SK-N-SH (cell line): ENCODE data around the gene CD3G.

ENCODE experiments used
- GABPA ChIP-seq: IDR thresholded peaks from 2 replicates; pipeline ENCODE4 v1.4.0; 2012; ENCODE audit warnings: low read depth, mild to moderate bottlenecking
- MXI1 ChIP-seq: IDR thresholded peaks from 2 replicates; pipeline ENCODE4 v1.6.1; 2012; ENCODE audit warnings: mild to moderate bottlenecking, low read depth, low read length, improper control_type of control experiment
- POLR2AphosphoS5 ChIP-seq: IDR thresholded peaks from 2 replicates; pipeline ENCODE4 v1.6.1; 2012; ENCODE audit warnings: low read depth, low read length
- RAD21 ChIP-seq: IDR thresholded peaks from 2 replicates; pipeline ENCODE4 v1.6.1; 2012; ENCODE audit warnings: mild to moderate bottlenecking, low read length
- RCOR1 ChIP-seq: fragments of 150-350 bp; IDR thresholded peaks from 2 replicates; pipeline ENCODE4 v1.6.1; 2017; ENCODE audit warnings: antibody characterized with exemption, low read length
- RFX5 ChIP-seq: IDR thresholded peaks from 2 replicates; pipeline ENCODE4 v1.6.1; 2012; ENCODE audit warnings: mild to moderate bottlenecking, improper control_type of control experiment, low read length
- RXRA ChIP-seq: IDR thresholded peaks from 2 replicates; pipeline ENCODE4 v1.4.0; 2012; ENCODE audit warnings: low read depth, mild to moderate bottlenecking, borderline replicate concordance
- TAF1 ChIP-seq: IDR thresholded peaks from 2 replicates; pipeline ENCODE4 v1.6.1; 2012; ENCODE audit warnings: low read depth, mild to moderate bottlenecking, low read length, moderate library complexity, borderline replicate concordance
- YY1 ChIP-seq: IDR thresholded peaks from 2 replicates; pipeline ENCODE4 v1.4.0; 2012; ENCODE audit warnings: low read depth, mild to moderate bottlenecking
- TF ChIP-seq, protein P1 (sequence below): fragments of 200-600 bp; sonication (generic); IDR thresholded peaks from 2 replicates; pipeline ENCODE4 v1.6.1; 2017; ENCODE audit warnings: antibody characterized with exemption, mild to moderate bottlenecking, moderate library complexity
- TF ChIP-seq, protein P2 (sequence below): IDR thresholded peaks from 2 replicates; pipeline ENCODE4 v1.4.0; 2012; ENCODE audit warnings: low read depth, borderline replicate concordance

DNA sequence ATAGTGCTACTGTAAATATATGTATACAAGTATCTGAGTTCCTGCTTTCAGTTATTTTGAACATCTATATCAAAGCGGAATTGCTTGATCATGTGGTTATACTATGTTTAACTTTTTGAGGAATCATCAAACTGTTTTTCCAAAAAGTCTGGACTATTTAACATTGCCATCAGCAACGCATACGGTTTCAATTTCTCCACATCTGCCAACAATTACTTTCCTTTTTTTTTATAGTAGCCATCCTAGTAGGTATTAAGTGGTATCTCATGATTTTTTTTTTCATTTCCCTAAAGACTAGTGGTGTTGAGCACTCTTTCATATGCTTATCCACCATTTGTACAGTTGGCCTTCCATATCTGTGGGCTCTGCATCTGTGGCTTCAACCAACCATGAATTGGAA lies 13.9 kb downstream of the CD3G start:
- no peak for TF ChIP-seq YY1
- TF ChIP-seq, protein P1, sequence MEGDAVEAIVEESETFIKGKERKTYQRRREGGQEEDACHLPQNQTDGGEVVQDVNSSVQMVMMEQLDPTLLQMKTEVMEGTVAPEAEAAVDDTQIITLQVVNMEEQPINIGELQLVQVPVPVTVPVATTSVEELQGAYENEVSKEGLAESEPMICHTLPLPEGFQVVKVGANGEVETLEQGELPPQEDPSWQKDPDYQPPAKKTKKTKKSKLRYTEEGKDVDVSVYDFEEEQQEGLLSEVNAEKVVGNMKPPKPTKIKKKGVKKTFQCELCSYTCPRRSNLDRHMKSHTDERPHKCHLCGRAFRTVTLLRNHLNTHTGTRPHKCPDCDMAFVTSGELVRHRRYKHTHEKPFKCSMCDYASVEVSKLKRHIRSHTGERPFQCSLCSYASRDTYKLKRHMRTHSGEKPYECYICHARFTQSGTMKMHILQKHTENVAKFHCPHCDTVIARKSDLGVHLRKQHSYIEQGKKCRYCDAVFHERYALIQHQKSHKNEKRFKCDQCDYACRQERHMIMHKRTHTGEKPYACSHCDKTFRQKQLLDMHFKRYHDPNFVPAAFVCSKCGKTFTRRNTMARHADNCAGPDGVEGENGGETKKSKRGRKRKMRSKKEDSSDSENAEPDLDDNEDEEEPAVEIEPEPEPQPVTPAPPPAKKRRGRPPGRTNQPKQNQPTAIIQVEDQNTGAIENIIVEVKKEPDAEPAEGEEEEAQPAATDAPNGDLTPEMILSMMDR, result no peak
- TF ChIP-seq POLR2AphosphoS5, result no peak
- TF ChIP-seq TAF1, result no peak
- no peak for TF ChIP-seq RFX5
- TF ChIP-seq RXRA, result no peak
- TF ChIP-seq MXI1, result no peak
- TF ChIP-seq RCOR1, result no peak
- no peak for TF ChIP-seq GABPA
- TF ChIP-seq RAD21, result no peak
- TF ChIP-seq, protein P2, sequence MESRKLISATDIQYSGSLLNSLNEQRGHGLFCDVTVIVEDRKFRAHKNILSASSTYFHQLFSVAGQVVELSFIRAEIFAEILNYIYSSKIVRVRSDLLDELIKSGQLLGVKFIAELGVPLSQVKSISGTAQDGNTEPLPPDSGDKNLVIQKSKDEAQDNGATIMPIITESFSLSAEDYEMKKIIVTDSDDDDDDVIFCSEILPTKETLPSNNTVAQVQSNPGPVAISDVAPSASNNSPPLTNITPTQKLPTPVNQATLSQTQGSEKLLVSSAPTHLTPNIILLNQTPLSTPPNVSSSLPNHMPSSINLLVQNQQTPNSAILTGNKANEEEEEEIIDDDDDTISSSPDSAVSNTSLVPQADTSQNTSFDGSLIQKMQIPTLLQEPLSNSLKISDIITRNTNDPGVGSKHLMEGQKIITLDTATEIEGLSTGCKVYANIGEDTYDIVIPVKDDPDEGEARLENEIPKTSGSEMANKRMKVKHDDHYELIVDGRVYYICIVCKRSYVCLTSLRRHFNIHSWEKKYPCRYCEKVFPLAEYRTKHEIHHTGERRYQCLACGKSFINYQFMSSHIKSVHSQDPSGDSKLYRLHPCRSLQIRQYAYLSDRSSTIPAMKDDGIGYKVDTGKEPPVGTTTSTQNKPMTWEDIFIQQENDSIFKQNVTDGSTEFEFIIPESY, result no peak
